Germinal center (tissue), 1 donor: Measurements from ENCODE around the gene DBR1.

Experiments
- DNase-seq: peaks from one replicate; pipeline ENCODE4 v3.0.0; 2012; ENCODE audit warnings: mixed read lengths, low spot score

Gene DBR1

DNA sequence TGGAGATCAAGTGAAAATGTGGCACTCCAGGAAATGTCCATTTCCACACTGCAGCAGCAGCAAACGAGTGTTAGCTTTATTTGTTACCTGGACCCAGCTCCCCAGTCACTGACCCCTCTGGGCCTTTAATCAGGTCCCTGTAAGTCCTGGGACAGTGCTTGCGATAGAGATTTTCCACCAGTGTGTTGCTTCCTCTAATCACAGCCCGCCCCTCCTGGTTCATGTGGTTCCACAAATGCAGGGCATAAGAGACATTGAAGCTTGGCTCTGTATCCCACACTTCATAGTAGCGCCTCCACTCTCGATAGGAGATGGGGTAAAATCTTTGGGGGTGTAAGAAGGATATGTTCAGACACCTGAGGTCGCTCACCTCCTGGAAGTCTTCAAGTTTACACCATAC is 50.5 kb downstream of the DBR1 start:
- DNase-seq = no peak

GRCh38 chr3:138119423-138119766 is 55.3 kb downstream of the DBR1 start:
- no peak for DNase-seq

DNA sequence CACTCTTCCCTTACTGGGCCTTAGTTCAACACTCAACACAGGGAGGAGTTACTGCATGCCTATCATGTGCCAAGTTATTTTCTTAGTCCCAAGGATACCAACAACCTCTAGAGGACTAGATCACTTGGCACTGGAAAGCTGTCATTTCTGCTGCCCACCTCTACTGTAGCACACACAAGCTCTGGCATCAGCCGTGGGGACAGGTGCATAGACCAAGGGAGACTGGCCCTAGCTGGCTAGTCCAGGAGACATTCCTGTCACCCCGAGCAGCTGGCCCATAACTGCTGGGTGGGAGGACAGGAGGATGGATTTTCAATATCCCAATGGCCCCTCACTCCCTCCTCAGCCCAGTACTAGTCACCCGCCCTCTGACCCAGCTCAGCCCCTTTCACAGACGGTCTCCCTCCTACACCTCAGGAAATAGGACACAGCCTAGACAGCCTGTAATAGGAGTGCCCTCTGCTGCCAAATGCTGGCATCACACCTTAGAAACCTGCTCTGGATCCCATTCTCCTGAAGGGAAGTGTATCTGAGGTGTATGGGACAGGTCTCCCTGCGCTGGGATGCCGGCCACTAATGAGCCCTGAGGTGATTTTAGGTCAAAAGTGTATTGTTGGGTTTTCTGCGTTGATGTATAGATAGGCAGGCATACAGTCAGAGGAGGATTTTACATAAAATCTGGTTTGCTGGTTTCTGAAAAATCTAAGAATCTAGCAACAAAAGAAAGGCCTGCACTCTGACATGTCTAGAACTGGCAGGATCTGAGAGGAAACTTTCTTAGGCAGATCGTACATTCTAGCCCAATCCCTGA is 55.9 kb downstream of the DBR1 start:
- peak; percentile 46 for DNase-seq

DNA sequence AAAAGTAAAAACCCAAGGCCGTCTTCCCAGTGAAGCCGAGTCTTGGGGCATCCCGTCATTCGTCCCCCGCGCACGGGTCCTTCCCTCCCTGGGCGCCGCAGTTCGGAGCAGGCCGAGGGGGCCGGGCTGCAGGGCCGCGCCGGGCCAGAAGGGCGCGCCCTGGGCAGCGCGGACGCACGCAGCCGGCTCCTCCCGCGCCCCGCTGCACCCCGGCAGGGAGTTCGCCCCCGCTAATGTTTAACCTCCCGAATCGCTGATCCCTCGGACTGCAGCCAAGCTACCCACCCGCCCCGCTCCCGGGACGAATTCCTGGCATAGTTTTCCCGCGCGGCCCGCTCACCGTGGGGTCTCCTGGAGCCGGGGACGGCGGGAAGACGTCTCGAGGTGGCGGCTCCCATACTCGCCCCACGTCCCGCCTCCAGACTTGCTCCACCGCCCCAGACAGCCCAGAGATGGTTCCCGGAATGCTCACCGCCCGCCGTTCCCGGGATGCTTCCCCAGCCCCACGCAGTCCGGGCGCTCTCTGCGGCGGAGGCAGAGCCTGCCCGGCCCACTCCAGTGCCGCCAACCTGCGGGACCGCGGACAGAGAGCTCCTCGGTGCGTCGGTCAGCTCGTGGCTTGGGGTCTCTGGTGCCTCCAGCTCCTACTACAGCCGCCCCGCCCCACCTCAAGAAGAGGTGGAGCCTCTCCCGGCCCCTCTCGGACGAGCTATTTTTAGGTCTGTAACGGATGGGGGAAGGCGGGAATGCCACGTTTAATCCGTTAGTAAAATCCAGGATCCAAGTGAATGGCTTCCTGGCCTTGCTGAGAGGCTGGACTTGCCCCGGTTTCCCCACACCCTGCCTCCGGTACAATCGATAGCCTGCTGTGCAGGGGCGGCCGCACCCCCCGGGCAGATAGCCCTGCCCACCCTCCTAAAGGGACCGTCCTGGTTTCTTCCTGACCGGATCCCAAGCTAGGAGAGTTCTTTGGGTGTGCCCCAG is 59.4 kb downstream of the DBR1 start, which contains the start of gene DZIP1L:
TSS of gene DZIP1L (minus strand) at position 621 of the 984 bp plus-strand sequence. CDS start 11,637 bp downstream, outside the sequence.
- peak; percentile 53 for DNase-seq

GRCh38 chr3:138114431-138114918 is 60.2 kb downstream of the DBR1 start:
- DNase-seq = no peak

- DNase-seq = no peak
Observed at GRCh38 chr3:138113326-138113725, 61.4 kb downstream of the DBR1 start.

GRCh38 chr3:138112362-138112761 is 62.4 kb downstream of the DBR1 start:
- no peak for DNase-seq
